HG03354 (cell line): ENCODE measurements around the gene SYT2.
A peak's percentile ranks its signal among the peaks of the same experiment; 100 is the strongest.
"Not testable (repeated sequence)": the region's sequence is repeated elsewhere in the genome, so short reads cannot be mapped to it uniquely, and the experiment has no call there.

Source experiments
- ATAC-seq: cut with Tn5 transposase; IDR thresholded peaks from one replicate; pipeline ENCODE4 v1.9.1; 2021; ENCODE audit warnings: mild to moderate bottlenecking; ENCODE audit not compliant: unreplicated experiment, poor library complexity, severe bottlenecking

Gene SYT2

GRCh38 chr1:202627841-202628565, 82.3 kb downstream of the SYT2 start:
- no peak for ATAC-seq

GRCh38 chr1:202627036-202627435, 83.2 kb downstream of the SYT2 start:
- ATAC-seq: not testable (repeated sequence)

GRCh38 chr1:202625416-202626360, 84.6 kb downstream of the SYT2 start:
- ATAC-seq: peak; percentile 59

DNA sequence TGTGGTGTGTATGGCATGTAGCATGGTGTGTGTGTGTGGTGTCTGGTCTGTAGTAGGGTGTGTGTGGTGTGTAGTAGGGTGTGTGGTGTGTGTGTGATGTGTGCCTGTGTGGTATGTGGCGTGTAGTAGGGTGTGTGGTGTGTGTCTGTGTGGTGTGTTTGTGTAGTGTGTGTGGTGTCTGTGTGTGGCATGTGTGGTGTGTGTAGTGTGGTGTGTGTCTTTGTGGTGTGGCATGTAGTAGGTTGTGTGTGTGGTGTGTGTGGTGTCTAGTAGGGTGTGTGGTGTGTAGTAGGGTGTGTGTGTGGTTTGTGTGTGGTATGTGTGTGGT, 85.5 kb downstream of the SYT2 start:
- ATAC-seq: no peak

DNA sequence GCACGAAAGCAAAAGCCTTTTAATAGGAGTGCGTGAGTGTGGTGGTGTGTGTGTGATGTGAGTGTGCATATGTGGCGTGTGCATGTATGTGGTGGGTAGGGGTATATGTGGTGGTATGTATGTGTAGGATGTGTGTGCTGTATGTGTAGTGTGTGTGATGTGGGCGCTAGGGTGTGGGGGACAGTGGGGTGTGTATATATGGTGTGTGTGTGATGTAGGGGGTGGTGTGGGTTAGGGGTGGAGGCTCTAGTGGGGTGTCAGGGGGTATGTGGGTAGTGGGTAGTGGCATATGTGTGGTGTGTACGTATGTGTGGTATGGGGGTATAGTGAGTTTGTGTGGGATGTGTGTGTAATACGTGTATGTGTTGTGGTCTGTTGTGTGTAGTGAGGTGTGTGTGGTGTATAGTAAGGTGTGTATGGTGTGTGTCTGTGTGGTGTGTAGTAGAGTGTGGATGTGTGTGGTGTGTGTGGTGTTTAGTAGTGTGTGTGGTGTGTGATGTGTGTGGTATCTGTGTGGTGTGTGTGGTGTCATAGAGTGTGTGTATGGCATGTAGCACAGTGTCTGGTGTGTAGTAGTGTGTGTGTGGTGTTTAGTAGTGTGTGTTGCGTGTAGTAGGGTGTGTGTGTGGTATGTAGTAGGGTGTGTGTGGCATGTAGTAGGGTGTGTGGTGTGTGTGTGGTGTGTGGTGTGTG, 86.0 kb downstream of the SYT2 start:
- ATAC-seq: no peak

DNA sequence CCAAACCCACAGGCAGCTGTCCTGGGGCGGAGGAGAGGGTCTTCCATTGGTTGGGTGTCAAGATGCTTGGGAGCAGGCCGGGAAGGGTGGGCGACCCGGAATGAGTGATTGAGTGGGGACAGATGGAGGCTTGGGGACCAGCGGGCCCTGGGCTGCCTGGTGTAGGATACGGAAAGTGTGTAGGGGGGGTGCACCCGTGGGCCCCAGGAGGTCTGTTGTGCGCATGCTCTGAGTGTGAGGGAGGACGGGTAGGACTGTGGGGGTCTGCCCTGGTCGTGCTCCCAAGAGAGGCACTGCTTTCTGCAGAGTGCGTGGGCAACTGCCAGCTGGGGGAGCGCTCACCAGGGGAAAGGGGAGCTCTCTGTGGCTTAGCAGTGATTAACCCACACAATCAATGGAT, 86.8 kb downstream of the SYT2 start:
- not testable (repeated sequence) for ATAC-seq

DNA sequence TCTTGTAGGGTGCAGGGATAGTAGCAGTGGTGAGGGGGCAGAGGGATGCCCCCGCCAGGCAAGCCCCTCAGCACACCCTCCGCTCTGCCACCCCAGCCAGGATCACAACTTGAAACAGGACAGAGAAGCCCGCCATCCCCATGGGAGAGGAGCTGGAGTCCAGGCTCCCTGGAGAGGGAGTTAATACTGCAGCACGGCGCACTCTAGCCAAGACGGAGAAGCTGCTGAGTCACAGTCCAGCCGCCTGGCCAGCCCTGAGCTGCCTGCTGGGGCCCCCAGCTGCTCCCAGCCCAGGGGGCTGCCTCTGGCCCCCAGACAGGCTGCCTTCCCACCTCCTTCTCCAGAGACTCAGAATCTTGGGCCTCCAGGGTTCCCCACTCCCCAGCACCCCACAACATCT, 87.2 kb downstream of the SYT2 start:
- ATAC-seq: no peak

- no peak for ATAC-seq
These were observed 87.9 kb downstream of the SYT2 start for GRCh38 chr1:202622388-202622787.

DNA sequence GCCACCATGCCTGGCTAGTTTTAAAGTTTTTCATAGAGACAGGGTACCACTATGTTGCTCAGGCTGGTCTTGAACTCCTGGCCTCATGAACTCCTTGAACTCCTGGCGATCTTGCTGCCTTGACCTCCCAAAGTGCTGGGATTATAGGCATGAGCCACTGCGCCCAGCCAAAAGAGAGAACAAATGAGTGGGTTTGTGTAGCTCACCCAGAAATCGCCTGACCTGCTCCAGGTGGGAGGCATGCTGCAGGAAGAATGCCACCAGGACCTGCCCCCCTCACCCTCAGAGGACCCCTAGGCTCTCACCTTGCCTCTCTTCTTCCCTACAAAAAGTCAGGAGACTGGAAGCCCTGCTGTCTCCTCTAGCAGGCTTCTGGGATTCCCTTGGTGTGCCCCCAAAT, 88.8 kb downstream of the SYT2 start:
- no peak for ATAC-seq

- not testable (repeated sequence) for ATAC-seq
These were observed 90.2 kb downstream of the SYT2 start for GRCh38 chr1:202620036-202620435.

DNA sequence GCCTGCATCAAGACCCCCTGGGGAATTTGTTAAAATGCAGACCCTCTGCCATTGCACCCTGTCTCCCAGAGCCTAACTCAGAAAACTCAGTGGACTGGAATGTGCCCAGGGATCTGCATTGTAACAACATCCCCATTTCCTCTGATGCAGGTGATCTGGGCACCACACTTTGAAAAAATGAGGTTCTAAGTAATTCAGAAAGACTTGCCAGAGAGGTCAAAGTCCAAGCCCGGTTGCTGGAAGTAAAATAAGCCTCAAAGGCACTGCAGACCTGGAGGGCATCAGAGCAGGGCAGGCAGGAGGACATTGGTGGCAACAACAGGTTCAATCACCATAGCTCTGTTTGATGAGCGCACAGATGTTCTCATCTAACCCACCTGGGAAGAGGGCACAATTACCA, 90.7 kb downstream of the SYT2 start:
- no peak for ATAC-seq

DNA sequence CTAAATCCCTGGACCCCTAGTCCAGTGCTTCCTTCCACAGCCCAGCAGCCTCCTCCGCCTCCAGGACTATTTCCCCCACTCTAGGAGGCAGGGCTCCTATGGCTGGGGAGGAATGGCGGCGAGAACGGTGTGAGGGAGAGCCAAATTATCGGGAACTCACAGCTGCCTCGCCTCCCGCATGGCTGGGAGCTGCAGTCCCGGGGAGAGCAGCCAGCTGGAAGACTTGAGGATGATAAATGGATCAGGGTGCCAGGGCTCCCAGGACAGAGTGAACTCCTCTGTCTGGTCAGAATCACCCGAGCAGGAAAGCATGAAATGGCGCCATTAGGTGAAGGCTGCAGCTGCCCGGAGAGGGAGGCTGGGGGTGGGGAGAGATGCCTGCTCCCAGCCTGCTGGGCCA, 91.2 kb downstream of the SYT2 start:
- ATAC-seq: not testable (repeated sequence)

DNA sequence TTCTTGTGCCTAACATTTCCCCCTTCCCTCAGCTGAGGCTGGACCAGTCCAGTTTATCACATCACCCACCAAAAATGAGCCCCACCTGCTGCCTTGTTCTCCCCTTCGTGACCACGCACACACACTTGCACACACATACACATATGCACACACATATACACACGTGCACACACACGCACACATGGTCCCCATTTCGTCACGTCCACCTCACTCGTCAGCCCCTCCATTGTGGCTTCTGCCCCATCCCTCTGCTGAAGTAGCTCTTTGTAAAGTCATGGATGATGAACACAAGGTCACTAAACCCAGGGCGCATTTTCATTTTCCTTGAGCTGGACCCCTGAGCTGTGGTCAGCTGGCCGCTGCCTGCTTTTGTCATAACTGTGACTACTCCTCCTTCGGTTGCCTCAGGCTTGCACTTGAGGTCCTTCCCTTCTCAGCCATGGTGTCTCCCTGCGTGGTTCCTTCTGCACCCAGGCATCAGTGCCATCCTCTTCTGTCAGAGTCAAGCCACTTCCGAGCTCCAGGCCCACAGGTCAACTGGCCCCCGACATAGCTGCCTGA, 93.8 kb downstream of the SYT2 start:
- ATAC-seq: peak; percentile 36

DNA sequence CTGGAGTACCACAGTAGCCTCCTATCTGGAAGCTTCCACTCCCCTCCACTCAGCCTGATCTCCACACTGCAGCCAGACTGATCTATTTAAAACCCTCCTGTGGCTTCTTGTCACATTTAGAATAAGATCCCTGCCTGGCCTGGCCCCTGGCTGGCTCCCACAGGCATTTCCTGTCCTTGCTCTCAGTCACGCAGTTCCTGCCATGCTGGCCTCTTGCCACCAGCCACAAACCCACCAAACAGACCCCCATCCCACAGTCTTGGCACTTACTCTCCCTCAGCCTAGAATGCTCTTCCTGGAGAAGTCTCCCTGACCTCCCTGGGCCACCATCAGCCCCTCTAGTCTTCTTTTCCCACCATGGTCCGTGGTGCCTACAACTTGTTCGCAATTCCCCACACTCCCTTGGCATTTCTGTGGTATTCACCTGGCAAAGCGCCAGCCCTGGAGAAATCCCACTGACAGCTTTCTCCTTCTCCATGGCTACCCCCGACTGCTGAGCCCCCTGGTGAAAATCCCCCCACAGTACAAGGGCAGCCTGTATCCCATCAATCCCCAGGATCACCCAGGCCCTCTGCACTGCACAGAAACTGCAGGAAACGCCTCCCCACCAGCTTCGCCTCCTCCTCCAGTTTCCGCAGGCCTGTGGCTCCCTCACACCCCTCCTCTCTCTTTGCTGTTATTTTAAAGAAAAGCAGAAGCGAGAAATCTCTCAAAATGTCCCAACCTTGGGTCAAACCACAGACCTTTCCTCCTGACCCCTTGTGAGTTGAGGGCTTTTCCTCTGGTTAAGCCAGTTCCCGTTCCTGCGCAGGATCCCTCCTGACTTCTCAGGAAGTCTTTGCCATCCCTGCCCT, 94.5 kb downstream of the SYT2 start:
- peak; percentile 76 for ATAC-seq

DNA sequence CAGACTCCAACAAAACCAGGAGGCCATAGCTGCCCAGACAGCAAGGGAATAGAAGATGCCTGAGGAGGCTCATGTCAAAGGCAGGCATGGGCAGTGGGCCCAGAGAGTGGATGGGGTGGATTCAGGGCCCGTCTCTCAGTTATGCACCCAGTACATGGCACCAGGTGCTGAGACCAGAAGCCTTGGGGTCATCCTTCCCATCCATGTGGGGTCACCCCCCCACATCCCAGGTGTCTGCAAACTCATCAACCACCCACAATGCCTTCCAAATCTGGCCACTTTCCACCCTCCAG, 95.1 kb downstream of the SYT2 start:
- ATAC-seq: not testable (repeated sequence)

DNA sequence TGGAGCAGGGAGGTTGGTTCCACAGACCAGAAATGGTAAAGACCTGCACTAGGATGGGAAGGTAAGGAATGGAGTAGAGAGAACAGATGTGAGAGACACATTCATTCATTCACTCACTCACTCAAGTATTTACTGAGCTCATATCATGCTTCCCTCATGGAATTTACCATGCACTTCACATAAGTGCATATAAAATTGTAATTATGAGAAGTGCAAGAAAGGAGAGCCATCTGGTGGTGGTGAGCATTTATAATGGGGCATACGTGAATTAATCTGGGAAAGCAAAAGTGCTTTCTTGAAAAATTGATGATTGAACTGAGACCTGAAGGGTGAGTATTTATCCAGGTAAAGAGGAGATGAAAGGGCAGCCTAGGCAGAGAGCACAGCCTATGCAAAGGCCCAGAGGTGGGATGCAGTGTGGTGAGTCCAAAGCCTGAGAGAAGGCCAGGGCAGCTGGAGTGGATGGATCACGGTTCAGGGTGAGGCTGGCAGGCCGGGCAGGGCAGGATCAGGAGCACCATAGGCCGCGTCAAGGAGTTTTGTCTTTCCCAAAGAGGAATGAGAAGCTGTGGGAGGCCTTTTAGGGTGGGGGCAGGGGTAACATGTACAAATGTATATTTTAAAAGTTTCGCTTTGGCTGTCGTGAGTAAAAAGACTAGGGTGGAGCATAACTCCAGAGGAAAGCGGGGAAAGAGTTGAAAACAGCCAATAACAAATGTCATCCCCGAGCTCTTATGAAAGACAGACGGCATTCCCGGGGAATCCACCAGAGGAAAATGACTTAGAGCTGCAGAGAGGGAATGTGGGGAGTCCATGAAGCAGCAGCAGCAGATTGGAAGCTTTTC, 95.7 kb downstream of the SYT2 start:
- ATAC-seq: not testable (repeated sequence)

GRCh38 chr1:202613571-202613970, 96.7 kb downstream of the SYT2 start:
- no peak for ATAC-seq

- ATAC-seq: not testable (repeated sequence)
These were observed 98.2 kb downstream of the SYT2 start for GRCh38 chr1:202612036-202612435.

- ATAC-seq: no peak
These were observed 104.7 kb downstream of the SYT2 start for GRCh38 chr1:202605515-202605914.
